OCI-LY1 (cell line): ENCODE results near the gene TBL1X.

Experiments
- EZH2 ChIP-seq: fragments of 200-600 bp; sonication (generic), shearing (Covaris generic); IDR thresholded peaks from 2 replicates; pipeline ENCODE4 v1.8.0; 2017; ENCODE audit warnings: borderline replicate concordance, mixed run types, mild to moderate bottlenecking, antibody characterized with exemption, low read length, moderate library complexity, mixed read lengths
- TF ChIP-seq, protein P1 (sequence below): fragments of 200-600 bp; sonication (generic), shearing (Covaris generic); IDR thresholded peaks from 2 replicates; pipeline ENCODE4 v1.5.1; 2017; ENCODE audit warnings: mild to moderate bottlenecking, antibody characterized with exemption, low read length, moderate library complexity, mixed read lengths

DNA sequence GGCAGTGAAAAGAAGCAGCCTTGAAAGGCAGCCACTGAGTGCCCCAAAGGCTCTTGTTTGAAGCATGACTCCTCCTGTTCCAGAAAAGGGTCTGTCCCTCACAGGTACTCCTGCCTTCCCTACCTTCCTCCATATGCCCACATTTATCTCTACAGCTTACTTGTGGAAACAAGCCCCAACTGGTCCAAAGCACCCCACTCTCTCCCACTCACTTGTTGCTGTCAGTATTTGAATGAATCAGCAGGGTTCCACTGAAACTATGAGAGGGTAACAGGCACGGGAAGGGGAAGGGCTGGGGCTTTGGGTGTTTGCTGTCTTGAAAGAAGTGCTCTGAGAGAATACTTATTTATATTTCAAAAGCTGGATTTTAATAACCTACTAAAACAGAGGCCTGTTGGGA lies 265.9 kb downstream of the TBL1X start:
- TF ChIP-seq, protein P1, sequence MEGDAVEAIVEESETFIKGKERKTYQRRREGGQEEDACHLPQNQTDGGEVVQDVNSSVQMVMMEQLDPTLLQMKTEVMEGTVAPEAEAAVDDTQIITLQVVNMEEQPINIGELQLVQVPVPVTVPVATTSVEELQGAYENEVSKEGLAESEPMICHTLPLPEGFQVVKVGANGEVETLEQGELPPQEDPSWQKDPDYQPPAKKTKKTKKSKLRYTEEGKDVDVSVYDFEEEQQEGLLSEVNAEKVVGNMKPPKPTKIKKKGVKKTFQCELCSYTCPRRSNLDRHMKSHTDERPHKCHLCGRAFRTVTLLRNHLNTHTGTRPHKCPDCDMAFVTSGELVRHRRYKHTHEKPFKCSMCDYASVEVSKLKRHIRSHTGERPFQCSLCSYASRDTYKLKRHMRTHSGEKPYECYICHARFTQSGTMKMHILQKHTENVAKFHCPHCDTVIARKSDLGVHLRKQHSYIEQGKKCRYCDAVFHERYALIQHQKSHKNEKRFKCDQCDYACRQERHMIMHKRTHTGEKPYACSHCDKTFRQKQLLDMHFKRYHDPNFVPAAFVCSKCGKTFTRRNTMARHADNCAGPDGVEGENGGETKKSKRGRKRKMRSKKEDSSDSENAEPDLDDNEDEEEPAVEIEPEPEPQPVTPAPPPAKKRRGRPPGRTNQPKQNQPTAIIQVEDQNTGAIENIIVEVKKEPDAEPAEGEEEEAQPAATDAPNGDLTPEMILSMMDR, result no peak
- TF ChIP-seq EZH2, result no peak
